GM19099 (cell line): ENCODE data around the gene ARID1B.

Experiments used
- POLR2A ChIP-seq: IDR thresholded peaks from 3 replicates; pipeline ENCODE4 v1.6.1; 2011; ENCODE audit warnings: low read depth; ENCODE audit not compliant: insufficient read length; ENCODE audit errors: extremely low read depth

Gene ARID1B

DNA sequence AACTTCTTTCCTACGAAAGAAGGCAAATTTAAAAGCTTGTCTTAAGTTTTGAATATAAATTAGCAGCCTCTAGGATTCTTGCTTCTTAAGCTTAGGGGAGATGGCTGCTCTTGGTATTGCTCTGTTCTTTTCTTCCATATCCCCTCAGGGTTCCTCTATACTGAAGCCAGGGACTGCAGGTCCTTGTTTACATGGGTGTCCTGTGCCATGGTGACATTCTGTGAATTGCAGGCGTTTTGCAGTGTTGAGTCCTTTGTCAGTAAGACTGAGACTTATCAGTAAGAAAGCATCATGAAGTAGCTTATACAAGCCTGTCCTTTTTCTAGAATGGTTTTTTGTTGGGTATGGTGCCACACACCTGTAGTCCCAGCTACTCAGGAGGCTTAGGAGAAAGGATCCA, 147.8 kb downstream of the ARID1B start:
- no peak for TF ChIP-seq POLR2A

DNA sequence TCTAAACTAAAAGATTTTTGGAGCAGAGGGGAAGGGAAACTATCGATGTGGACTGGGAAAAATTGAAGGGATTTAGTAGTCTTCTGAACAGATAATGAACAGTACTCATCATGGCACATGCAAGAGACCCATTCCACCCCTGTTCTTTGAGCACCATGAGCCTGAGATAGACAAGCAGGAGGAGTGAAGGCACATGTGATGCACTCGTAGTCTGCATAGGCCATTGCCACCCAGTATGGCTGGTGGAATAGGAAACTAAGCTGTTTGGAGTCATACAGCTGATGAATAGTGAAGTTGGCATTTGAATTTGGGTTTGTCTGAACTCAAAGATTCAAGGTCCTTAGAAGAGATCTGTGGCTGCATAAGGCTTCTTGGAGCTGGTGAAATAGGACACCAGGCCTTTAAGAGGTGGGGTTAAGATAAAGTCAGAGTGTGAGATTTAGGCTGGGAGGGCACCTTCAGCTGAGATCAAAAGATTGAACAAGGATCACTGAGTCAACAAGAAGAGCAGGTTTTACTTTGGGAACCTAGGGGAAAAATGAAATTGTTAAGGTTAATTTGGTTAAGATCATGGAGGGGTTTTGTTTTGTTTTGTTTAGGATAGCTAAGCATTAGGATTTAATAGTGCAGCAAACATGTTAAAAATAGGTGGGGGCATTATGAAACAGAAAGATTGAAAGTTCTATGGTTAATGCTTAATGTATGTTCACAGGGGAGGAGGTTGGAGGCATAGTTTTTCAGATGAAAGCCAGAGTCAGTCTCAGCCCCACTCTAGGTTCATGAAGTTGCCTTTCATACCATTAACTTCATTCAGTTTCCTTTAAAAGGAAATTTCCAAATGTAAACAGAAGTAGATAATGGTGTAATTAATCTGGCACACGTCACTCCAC, 148.8 kb downstream of the ARID1B start:
- TF ChIP-seq POLR2A = no peak

DNA sequence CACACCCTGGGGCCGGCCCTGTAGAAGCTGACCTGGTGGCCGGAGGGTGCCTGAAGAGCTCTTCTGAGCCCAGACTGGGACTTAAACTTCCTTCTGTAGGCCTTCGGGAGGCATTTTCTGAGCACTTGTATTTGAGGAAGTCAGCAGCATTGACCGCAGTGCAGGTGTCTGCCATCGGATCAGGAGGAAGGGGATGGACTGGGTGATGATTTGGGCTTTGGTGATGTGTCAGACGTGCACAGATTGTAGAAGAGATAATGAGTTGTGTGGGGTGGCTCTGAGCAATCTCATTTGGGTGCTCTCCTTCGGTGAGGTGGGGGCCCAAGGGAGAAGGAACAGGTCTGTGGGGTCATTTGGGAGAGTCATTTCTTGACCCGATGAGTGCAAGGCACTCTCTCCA, 150.9 kb downstream of the ARID1B start:
- no peak for TF ChIP-seq POLR2A

DNA sequence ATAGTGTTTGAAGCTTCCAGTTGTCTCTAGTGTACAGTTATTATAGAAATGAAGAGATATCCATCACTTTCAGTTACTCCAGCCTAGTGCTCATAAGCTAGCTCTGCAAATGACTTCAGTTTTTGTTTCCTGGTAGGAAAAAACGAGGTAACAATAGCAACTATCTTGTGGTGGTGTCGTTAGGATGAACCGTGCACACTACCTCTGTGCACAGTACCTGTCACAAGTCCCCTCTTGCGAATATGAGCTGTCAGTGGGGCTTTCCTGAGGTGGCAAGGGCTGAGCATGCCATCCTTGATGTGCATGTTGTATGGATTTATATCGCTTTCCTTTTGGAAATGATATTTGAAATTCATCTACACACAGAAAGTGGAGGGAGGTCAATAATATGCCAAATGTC, 151.8 kb downstream of the ARID1B start:
- TF ChIP-seq POLR2A = no peak

DNA sequence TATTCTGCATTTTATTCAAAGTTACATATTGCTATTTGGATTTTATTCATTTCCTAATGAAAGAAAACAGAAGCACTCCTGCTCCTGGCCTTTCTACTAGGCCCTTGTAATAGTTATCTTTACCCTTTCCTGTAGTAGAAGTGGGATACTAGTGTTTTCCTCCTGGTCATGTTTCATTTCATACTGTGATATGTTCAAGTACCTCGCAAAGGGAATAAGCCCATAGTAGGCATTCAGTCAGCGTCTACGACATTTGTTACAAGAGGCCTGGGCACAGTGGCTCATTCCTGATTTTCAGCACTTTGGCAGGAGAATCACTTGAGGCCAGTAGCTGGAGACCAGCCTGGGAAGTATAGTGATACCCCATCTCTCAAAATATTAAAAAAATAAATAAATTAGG, 154.1 kb downstream of the ARID1B start:
- TF ChIP-seq POLR2A = no peak

DNA sequence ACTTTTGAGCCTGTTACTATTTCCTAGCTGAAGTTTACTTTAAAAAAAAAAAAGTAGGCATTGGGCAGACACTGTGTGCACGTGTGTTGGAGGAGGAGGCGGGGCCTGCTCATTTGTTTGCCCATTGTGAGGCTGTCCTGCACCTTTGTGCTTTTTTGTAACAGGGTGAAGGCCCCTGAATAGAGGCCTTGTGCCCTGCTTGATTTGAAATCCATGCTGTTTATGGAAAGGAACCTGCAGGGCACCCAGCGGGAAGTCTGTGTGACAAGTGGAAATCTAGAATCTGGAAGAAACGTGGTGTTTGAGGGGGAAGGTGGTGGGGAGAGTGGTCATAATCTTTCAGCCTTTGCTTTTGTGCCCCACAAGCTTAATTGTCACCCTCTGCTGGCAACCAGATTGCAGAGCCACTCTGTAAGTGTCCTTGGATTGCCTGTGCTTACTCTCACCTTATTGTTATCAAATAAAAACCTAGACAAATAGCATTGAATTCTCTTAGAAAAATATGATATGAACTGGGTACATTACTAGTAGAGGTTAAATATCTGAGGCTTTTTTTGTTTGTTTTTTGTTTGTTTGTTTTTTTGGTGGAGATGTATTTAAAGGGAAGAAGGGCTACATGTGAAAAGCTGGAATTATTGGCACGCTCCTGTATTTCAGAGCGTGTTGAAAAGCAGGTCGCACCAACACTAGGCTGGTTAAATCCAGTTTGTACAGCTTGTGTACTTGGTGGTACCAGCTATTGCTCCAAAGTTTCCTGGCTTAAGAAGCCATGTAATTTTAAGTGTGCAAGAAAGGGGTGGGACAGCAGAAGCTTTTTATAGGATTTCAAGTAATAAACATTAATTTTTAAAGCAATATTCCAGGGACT, 156.3 kb downstream of the ARID1B start:
- no peak for TF ChIP-seq POLR2A

DNA sequence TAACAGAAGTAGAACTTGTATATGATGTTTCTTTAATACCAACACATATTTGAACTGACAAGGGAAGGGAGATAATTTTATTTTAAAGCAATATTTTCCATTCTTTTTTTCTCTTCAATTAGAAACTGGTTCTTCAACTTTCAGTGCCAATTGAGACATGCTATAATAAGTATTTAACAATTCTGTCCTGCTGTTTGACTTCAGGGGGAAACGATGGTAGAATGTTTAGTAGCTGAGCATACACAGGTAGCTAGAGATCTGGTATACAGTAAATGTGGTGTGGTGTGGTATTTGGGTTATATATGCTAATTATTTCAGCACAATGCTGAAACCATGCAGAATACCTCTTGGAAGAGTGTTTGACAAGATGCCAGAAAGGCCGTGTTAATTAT, 156.9 kb downstream of the ARID1B start:
- no peak for TF ChIP-seq POLR2A

DNA sequence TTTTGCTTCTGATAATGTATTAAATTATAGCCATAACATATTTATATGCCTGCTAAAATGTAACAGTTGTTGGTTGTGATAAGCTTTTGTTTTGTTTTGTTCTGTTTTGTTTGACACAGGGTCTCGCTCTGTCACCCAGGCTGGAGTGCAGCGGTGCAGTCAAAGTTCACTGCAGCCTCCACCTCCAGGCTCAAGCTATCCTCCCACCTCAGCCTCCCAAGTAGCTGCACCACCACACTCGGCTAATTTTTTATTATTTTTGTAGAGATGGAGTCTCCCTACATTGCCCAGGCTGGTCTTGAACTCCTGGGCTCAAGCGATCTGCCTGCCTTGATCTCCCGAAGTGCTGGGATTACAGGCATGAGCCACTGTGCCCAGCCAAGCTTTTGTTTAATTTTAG, 157.8 kb downstream of the ARID1B start:
- TF ChIP-seq POLR2A = no peak

DNA sequence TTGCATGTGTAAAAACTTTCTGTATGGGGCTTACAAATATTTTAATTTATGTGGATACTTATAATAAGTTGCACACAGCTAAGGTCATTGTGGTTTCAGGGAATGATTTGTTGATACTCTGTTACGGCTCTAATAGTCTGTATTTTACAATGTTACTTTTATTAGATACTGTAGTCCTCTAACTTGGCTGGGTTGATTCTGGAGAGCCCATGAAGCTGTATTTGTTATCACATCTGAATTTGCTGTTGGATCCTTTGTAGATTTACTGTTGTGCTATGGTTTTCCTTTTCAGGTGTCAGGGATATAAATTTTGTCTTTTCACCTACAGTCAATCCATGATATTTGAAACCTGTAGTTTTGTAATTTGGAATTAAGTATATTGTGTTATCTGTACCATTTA, 161.0 kb downstream of the ARID1B start:
- no peak for TF ChIP-seq POLR2A

DNA sequence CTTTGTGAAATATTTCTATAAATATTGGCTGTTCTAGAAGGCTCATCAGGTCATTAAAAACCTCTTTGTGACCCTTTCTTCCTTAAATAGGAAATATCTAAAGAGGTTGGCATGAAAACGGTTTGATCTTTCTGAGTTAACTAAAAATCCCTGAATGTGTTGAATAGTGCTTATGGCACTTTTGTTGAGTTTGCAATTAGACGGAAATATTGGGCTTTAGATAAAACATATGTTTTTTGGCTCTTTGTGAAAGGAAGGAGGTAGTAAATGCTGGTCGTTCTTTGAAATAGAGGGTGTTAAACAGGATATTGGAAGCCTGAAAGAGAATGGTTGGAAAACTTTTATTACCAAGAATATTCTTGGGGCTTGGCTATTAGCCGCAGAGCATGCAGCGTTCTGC, 163.0 kb downstream of the ARID1B start:
- TF ChIP-seq POLR2A = no peak

DNA sequence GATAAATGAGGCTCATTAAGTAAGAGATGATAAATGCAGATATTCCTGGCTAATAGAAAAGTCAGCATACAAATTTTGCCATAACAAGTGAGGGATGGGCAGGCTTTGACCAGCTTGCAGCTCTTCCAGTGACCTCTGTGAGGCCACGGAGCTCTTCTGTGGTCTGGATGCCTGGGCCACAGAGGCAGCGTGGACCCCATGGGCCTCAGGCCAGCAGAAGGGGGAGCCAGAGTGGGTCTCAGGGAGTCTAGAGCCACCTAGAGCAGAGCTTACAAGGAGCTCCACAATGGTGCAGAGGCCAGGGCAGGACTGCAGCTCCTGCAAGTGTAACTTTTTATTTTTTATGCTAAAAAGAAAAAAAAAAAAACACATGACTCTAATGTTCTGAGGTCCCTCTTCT, 165.1 kb downstream of the ARID1B start:
- no peak for TF ChIP-seq POLR2A

DNA sequence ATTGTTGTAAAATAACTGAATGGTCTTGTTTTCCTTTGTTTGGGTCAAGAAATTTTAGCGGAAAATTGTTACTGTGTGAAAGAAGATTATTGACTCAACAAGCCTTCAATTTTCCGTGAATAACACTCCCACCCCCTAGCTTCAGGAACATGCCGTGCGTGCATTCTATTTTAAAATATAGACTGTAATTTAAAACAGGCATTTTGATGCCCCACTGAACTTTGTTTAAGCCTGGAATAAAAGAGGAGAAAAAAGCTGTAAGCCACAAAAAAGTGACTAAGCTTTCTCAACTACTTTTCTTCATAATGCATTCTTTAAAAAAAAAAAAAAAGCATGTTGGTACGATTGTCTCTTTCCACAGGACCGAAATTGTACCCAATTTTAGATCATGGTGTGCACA, 166.0 kb downstream of the ARID1B start:
- TF ChIP-seq POLR2A = no peak

DNA sequence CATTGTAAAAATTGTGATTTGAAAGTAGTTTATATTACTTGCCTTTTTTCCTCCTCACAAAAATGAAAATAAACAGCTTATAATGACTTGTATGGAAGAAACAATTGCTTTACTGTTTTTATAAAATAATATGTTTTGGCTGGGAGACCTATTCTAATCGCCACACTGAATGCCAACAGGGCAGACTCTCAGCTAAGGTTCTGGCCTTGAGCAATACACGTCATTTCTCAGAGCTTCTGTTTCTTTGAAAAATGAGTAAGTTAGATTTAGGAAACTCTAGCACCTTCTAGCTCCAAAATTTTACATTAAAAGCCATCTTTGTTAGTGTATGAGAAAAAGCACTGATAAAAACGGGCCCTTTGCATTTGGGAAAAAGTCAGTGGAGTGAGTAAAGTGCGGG, 166.6 kb downstream of the ARID1B start:
- no peak for TF ChIP-seq POLR2A

DNA sequence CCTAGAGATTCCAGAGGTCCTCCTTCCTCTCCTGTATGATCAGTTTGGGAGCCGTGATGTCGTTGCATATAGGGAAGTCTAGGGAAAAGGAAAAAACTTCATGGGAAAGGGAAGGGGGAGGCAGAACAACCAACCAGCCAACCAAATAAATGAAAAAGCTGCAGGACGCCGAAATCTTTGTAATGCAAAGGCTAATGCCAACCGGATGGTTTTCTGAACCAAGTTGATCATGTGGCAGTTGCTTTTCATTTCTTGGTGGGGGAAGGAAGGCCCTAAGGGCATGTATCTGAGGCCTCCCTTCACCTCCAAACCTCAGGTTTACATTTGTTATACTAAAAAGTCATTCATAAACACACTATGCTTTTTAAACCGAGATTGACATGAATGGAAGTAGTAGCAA, 167.2 kb downstream of the ARID1B start:
- TF ChIP-seq POLR2A = no peak

DNA sequence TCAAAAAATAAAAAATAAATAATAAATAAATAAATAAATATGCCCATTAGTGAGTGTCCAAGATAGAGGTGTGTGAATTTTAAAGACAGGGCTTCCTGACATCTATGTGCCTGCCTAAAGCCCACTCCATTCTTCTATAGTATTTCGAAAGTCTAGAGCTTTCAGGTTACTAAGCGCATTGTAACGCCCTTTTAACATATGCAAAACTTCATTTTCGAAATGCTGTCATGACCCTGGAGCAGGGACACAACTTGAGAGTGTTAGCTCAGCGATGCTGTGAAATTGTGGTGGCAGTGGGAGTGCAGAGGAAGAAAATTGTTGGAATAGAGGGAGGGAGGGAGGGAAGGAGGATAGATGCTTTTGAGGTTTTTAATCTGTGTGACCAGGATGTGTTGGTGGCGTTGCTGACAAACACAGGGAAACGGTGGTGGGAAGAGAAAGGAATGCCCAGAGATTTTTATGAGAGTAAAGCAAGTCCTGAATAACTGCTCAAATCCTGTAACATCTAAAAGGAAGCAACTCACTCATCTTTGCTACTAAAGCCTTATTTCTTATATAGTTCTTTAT, 169.3 kb downstream of the ARID1B start:
- no peak for TF ChIP-seq POLR2A

DNA sequence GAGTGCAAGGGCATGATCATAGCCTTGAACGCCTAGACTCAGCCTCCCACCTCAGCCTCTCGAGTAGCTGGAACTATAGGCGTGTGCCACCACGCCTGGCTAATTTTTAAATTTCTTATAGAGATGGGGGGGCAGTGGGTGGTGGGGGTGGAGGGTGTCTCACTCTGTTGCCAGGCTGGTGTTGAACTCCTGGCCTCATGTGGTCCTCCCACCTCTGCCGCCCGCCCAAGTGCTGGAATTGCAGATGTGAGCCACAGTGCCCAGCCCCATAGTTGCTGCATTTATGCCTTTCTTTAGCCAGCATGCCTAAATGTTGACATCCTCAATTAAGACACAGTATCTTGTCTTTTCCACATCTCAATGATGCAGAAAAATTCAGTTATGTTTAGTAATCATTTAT, 171.1 kb downstream of the ARID1B start:
- TF ChIP-seq POLR2A = no peak
